Erythroblast (primary cell): ENCODE measurements around the gene POLD1.

ENCODE experiments used
- GATA1 ChIP-seq: IDR thresholded peaks from 2 replicates; pipeline ENCODE4 v1.6.1; 2011; ENCODE audit warnings: low read depth, mild to moderate bottlenecking, control low read depth, low read length, moderate library complexity
- POLR2A ChIP-seq: IDR thresholded peaks from 2 replicates; pipeline ENCODE4 v1.6.1; 2011; ENCODE audit warnings: mild to moderate bottlenecking, low read length

- no peak for TF ChIP-seq GATA1
- no peak for TF ChIP-seq POLR2A
Observed at GRCh38 chr19:50458396-50459066, 74.4 kb downstream of the POLD1 start.
